Caco-2 (cell line): ENCODE results near the gene ANKRD44. TPM values are rescaled to one million over a fixed set of nuclear protein-coding genes. Genes with fewer than 3 reads are reported as not detected.

Source experiments
- BruUV-seq: library from RNA; stranded (reverse); fragments of 400-500 nt; replicated peaks from 2 replicates; lab custom pipeline; 2021; lab: Mats Ljungman, UMichigan
- CTCF ChIA-PET: fragments of 300-600 bp; sonication (Branson Sonifier 250); formaldehyde crosslinking; loops from one replicate; lab custom pipeline; 2022; ENCODE audit warnings: antibody characterized with exemption; lab: Charles Lee
- POLR2A ChIA-PET: fragments of 300-600 bp; sonication (Branson Sonifier 250); formaldehyde crosslinking; loops from one replicate; lab custom pipeline; 2022; ENCODE audit warnings: antibody characterized with exemption; lab: Charles Lee
- DNase-seq, 2 experiments: peaks; one replicate each; pipeline versions ENCODE4 v3.0.0 to v3.0.0-alpha.2; 2020 to 2022
- H3K27me3 ChIP-seq: replicated peaks from 2 replicates; pipeline ENCODE4 v1.6.0; 2011; ENCODE audit warnings: low read length; ENCODE audit not compliant: control insufficient read depth, insufficient read depth
- H3K36me3 ChIP-seq: 2 replicates; pipeline ENCODE4 v1.5.1; 2011; ENCODE audit warnings: low read length; ENCODE audit not compliant: control insufficient read depth, insufficient read depth
- H3K4me1 ChIP-seq: fragments of 250-450 bp; sonication (Bioruptor Pico); 2 replicates; pipeline ENCODE4 v1.5.1; 2020; ENCODE audit warnings: mild to moderate bottlenecking
- H3K4me3 ChIP-seq: 2 replicates; pipeline ENCODE4 v1.5.1; 2011; ENCODE audit warnings: low read depth, mild to moderate bottlenecking, control low read depth, low read length
- H3K9me3 ChIP-seq: fragments of 250-450 bp; sonication (Bioruptor Pico); 2 replicates; pipeline ENCODE4 v1.5.1; 2020; ENCODE audit warnings: mild to moderate bottlenecking, moderate library complexity
- H3K27ac Mint-ChIP-seq: one replicate; pipeline ENCODE4 v1.8.0; 2022; ENCODE audit warnings: mixed read lengths; ENCODE audit not compliant: unreplicated experiment
- H3K27me3 Mint-ChIP-seq: one replicate; pipeline ENCODE4 v1.8.0; 2022; ENCODE audit warnings: mixed read lengths; ENCODE audit not compliant: insufficient read depth, unreplicated experiment
- H3K36me3 Mint-ChIP-seq: one replicate; pipeline ENCODE4 v1.8.0; 2022; ENCODE audit warnings: mild to moderate bottlenecking, mixed read lengths; ENCODE audit not compliant: insufficient read depth, unreplicated experiment
- H3K4me1 Mint-ChIP-seq: one replicate; pipeline ENCODE4 v1.8.0; 2022; ENCODE audit warnings: low read depth, mixed read lengths; ENCODE audit not compliant: unreplicated experiment
- H3K4me3 Mint-ChIP-seq: one replicate; pipeline ENCODE4 v1.8.0; 2022; ENCODE audit warnings: mild to moderate bottlenecking, moderate library complexity, mixed read lengths; ENCODE audit not compliant: unreplicated experiment
- H3K9me3 Mint-ChIP-seq: one replicate; pipeline ENCODE4 v1.8.0; 2022; ENCODE audit warnings: mixed read lengths; ENCODE audit not compliant: unreplicated experiment
- intact Hi-C: fragments of 100-400 bp; cut with micrococcal nuclease; formaldehyde crosslinking; loops from one replicate; pipeline ENCODE4 v1.10.0; 2022; ENCODE audit not compliant: unreplicated experiment
- total RNA-seq: library from RNA; stranded (reverse); gene quantifications from 2 replicates; pipeline ENCODE4 v1.2.3, GENCODE V29; 2022
- TF ChIP-seq, protein P1 (sequence below), 2 experiments: fragments of 200-600 bp in 1 of 2; IDR thresholded peaks; 1 replicate in 1 of 2; 2 replicates in 1 of 2; pipeline versions ENCODE4 v1.5.1 to v1.8.0; 2011 to 2022; ENCODE audit warnings: antibody characterized with exemption in 1 of 2, control low read depth in 1 of 2, inconsistent platforms in 1 of 2, low read depth in 1 of 2, low read length in 1 of 2, mild to moderate bottlenecking in 1 of 2, moderate library complexity in 1 of 2; ENCODE audit not compliant: insufficient read depth in 1 of 2, severe bottlenecking in 1 of 2, unreplicated experiment in 1 of 2

ANKRD44 gene
- total RNA-seq, 1 experiment from 2014 or later, result 1.0 TPM

DNA sequence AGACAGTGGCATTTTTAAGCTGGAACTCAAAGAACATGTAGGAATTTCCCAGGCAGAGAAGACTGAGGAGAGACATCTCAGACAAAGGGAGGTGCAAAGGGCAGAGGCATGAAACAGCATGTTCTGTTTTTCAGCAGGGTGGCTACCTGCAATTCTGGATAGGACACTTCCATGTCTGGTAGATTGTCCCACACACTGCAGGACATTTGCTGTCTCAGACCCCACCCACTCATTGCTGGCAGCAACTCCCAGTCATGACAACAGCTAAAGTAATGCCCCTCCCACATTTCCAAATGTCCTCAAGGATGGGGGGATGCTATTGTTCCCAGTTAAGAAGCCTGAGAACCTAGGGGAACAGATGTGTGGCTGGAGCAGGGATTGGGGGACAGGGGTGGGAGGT, 40.8 kb downstream of the ANKRD44 start:
- H3K9me3 Mint-ChIP-seq, result no peaks in the 10 kb centered on the region
- POLR2A ChIA-PET, result no interaction called here
- H3K27ac Mint-ChIP-seq, result no peak overlapping the region

DNA sequence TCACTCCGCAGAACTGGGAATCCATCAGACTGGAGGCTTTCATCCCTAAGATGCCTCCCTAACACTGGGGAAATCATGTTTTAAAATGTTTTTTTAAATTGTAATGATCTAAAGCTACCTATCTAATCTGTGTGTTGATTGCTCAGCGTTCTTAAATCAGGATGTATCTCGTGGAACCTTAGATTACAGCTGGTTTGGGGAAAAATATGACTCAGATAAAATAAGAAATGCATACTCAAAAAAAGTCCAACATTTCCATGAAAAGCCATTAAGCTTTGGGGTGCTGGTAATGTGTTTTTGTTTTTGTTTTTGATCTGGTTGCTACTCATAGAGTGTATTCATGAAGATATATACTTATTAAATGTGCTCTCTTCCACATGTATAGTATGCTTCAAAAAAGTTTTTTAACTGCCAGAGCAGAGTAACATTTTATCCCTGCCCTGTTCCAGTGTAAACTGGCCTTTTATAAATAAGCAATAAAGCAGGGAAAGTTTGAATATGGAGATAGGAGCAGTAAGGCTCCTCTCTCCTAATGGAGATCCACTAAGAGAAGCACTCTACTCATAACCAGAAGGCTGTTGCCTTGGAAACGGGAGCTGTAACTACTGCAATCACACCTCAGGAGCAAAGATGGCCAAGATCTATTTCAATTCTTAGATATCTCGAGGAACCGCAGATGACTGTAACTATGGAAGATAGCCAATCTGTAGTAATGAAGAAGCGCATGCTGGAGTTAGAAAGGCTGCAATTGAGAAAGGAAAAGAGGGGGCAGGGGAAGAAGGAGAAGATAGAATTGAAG, 41.6 kb downstream of the ANKRD44 start:
- H3K4me1 ChIP-seq, result no peaks in the 10 kb centered on the region
- TF ChIP-seq, protein P1, sequence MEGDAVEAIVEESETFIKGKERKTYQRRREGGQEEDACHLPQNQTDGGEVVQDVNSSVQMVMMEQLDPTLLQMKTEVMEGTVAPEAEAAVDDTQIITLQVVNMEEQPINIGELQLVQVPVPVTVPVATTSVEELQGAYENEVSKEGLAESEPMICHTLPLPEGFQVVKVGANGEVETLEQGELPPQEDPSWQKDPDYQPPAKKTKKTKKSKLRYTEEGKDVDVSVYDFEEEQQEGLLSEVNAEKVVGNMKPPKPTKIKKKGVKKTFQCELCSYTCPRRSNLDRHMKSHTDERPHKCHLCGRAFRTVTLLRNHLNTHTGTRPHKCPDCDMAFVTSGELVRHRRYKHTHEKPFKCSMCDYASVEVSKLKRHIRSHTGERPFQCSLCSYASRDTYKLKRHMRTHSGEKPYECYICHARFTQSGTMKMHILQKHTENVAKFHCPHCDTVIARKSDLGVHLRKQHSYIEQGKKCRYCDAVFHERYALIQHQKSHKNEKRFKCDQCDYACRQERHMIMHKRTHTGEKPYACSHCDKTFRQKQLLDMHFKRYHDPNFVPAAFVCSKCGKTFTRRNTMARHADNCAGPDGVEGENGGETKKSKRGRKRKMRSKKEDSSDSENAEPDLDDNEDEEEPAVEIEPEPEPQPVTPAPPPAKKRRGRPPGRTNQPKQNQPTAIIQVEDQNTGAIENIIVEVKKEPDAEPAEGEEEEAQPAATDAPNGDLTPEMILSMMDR (IDR thresholded peaks at IDR 0.05; ENCODE audit: insufficient read depth in 1 of 2, low read depth in 1 of 2, low read length in 1 of 2, severe bottlenecking in 1 of 2, unreplicated experiment in 1 of 2), result no peak
- Mint-ChIP-seq H3K36me3 (no peaks in the 10 kb centered on the region), H3K4me1 (no peaks in the 10 kb centered on the region), H3K4me3 (no peak overlapping the region), H3K27ac (no peak overlapping the region), H3K27me3 (peaks cover 14% of the 10 kb centered on the region), H3K9me3 (no peaks in the 10 kb centered on the region)
- H3K36me3 ChIP-seq, result no peaks in the 10 kb centered on the region
- H3K27me3 ChIP-seq, result no peaks in the 10 kb centered on the region; the same call in 1 of the 2 replicates
- no peaks in the 10 kb centered on the region for H3K9me3 ChIP-seq
- H3K4me3 ChIP-seq, result no peak overlapping the region
- ChIA-PET CTCF (no interaction called here), POLR2A (no interaction called here)
- no TSS peak for BruUV-seq
- intact Hi-C loops, result no loop called here
- DNase-seq, result no peak

More for the DNA sequence above, 40.8 kb downstream of the ANKRD44 start:
- H3K36me3 ChIP-seq, result no peaks in the 10 kb centered on the region
- Mint-ChIP-seq H3K4me1 (no peaks in the 10 kb centered on the region), H3K27me3 (peaks cover 14% of the 10 kb centered on the region), H3K36me3 (no peaks in the 10 kb centered on the region), H3K4me3 (no peak overlapping the region)
- intact Hi-C loops, result no loop called here
- H3K4me3 ChIP-seq, result no peak overlapping the region
- H3K27me3 ChIP-seq, result no peaks in the 10 kb centered on the region; the same call in 1 of the 2 replicates
- no TSS peak for BruUV-seq
- H3K4me1 ChIP-seq, result no peaks in the 10 kb centered on the region
- TF ChIP-seq, protein P1 (IDR thresholded peaks at IDR 0.05; ENCODE audit: insufficient read depth in 1 of 2, low read depth in 1 of 2, low read length in 1 of 2, severe bottlenecking in 1 of 2, unreplicated experiment in 1 of 2), result no peak
- no peaks in the 10 kb centered on the region for H3K9me3 ChIP-seq
- CTCF ChIA-PET, result no interaction called here
- DNase-seq, result no peak

DNA sequence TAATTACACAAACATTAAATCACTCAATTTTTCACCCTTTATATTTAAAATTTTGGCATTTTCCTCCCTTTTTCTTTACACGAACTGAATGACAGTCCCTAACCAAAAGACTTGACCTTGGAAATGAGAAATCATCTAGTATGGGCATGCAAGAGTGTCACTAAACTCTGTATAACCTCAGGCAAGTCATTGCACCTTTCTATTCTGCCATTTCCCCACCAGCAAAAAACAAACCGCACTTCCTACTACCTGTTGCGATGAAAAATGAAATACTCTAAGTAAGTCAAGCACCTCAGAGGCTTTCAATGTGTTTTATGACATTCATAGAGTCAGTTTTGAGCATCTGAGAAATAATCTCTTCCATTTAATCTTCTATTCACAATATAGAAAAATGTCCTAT, 44.1 kb downstream of the ANKRD44 start:
- H3K4me1 Mint-ChIP-seq, result no peaks in the 10 kb centered on the region
- H3K36me3 Mint-ChIP-seq, result no peaks in the 10 kb centered on the region
- Histone ChIP-seq H3K27me3 (no peaks in the 10 kb centered on the region; the same call in 1 of the 2 replicates), H3K9me3 (no peaks in the 10 kb centered on the region), H3K4me3 (no peak overlapping the region), H3K4me1 (no peaks in the 10 kb centered on the region), H3K36me3 (no peaks in the 10 kb centered on the region)
- no peak overlapping the region for H3K27ac Mint-ChIP-seq
- no peak for DNase-seq
- peaks cover 16% of the 10 kb centered on the region for H3K27me3 Mint-ChIP-seq
- TF ChIP-seq, protein P1 (IDR thresholded peaks at IDR 0.05; ENCODE audit: insufficient read depth in 1 of 2, low read depth in 1 of 2, low read length in 1 of 2, severe bottlenecking in 1 of 2, unreplicated experiment in 1 of 2), result no peak
- H3K4me3 Mint-ChIP-seq, result no peak overlapping the region
- ChIA-PET CTCF (no interaction called here), POLR2A (no interaction called here)
- intact Hi-C loops, result no loop called here
- no TSS peak for BruUV-seq
- H3K9me3 Mint-ChIP-seq, result no peaks in the 10 kb centered on the region
